GM21515 (cell line): ENCODE data around the gene CMYA5.
"Not testable (repeated sequence)": the region's sequence is repeated elsewhere in the genome, so short reads cannot be mapped to it uniquely, and the experiment has no call there.

Source experiments
- ATAC-seq: cut with Tn5 transposase; IDR thresholded peaks from one replicate; pipeline ENCODE4 v1.9.1; 2021; ENCODE audit not compliant: unreplicated experiment

Gene CMYA5

DNA sequence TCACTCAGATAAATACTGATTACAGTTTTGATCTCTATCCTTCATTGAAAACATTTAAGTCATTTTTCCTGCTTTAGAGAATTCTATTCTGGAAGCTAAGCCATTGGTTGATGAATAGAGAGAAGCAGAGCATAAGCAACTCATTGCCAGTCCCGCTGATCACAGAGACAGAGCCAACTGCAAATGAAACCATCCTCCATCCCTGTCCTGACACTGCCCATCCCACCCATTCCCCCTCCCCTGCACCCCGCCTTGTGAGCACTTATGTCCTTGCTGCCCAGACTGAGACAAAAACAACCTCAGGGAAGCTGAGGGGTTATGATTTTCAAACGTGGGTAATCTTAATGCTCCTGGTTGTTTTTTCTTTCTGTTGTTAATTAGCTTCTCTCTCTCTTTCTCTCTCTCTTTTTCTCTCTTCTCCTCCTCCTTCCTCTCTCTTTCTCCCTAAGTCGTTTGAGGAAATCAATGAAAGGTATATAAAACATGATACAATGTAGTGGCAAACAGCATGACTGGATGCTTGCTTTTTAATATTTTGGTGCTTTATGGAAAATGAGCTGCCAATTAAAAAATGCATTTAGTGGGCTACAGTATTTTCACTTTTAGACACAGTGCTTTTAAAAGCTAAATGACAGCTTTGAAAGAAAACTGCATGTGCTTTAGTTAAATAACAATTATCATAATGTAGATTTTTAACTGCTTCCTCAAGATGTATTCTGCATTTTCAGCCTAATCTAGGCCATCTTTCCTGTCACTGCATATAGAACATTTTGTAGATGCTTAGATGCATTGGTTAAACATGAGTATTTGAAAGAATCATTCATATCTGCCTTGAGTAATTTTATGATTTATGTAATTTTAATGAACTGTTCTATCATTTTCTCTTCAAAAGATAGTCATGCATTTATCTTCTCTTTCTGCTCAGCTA, 57.3 kb downstream of the CMYA5 start:
- no peak for ATAC-seq

DNA sequence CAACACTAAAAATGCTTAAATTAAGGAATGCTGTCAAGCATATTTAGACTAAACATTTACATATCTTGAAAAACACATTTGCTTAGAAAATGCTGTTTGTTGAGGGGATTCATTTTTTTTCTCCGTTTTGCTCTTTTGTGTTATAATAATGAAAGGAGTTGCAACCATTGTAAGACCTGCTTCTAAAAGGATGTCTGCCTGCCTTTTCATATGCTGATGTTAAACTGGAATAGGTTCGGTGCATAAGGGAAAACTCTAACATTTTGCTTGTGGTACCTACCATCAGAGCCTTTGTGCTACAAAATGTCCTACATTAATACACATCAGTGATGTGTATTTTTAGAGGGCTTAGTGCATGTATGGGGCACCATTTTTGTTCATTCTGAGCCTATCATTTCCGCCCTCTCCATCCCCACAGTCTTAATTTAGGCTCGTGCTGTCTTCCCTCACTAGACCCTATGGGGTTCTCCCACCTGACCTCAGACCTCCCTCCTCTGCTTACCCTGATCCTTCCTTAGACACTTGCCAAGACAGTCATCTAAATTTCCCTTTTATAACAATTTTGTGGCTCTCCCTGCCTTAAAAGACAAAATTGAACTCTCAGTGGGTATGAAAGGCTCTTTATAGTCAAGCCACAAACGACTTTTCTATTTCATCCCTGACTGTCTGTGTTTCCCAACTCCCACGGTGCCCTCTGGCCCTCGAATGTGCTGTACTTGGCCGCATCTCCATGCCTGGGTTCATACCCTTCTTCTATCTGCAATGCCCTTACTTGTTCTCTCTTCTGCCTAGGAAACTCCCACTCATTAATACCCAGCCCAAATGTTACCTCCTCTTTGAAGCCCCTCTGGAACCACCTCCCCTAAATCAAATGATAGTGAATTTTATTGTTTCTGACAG, 61.2 kb downstream of the CMYA5 start:
- ATAC-seq = no peak

GRCh38 chr5:79753092-79753491, 63.5 kb downstream of the CMYA5 start:
- ATAC-seq = no peak

DNA sequence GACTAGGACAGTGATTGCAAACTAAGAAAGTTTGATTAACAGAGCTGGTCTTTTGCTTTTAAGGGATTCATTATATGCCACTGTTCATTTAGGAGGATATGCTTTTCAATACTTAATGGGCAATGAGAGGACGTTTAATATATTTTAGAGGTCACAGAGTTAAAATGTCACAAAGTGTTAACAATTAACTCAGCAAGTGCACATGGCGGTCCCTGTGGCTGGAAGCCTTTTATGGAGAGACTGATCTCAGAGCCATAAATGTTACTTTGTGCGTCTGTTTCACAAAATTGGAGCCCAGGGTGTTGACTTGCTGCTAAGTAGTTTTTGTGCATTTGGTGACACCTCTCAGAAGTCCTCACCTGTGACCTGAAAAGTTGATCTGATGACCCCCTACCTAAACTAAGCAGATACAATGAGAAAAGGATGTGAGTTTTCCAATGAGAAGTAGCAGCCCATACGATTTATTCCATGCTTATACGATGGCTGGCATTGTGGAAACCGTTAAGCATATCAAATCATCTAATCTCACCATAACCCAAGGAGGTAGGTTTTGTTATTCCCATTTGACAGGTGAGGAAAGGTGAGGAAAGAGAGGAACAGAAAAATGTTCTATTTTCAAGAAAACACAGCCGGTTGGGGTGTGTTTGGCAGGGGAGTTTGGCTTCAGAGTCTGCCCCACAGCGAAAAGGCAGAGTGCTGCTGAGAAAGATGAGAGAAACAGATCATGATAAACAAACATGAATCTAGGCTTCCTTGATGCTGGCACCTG, 64.4 kb downstream of the CMYA5 start:
- ATAC-seq = no peak

DNA sequence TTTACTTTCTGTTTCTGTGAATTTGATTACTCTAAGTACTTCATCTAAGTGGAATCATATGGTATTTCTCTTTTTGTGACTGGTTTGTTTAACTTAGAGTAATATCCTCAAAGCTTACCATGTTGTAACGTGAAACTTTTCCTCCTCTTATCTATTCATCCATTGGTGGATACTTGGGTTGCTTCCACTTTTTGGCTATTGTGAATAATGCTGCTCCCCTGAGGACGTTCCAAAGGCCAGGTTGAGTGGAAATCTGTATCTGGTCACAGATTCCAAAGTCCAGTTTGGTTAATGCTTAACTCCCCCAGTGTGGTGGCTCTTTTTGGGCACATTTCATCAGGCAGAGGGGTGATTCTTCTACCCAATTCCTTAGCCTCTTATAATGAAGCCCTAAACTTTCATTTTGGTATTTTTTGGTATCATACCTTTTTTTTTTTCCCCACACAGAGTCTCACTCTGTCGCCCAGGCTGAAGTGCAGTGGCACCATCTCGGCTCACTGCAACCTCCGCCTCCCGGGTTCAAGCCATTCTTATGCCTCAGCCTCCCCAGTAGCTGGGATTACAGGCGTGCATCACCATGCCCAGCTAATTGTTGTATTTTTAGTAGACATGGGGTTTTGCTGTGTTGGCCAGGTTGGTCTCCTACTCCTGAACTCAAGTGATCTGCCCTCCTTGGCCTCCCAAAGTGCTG, 65.4 kb downstream of the CMYA5 start:
- no peak for ATAC-seq

DNA sequence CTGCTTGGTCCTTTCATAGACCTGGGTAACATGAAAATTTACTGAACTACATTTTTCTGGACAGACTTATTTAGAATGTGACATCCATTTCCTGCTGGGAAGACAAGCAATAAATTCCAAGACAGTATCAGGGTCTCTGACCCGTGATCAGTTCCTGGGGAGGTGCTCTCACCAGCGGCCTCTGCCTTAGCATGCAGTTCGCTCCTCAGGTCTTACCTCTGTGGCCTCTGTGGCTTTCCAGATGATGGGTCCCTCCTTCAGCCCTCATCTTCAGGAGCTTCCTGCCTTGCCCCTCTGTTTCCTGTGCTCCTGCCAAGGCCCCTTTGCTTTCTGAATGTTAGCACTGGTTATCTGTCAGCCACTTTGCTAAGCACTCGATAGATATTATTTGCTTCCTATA, 66.4 kb downstream of the CMYA5 start:
- no peak for ATAC-seq

DNA sequence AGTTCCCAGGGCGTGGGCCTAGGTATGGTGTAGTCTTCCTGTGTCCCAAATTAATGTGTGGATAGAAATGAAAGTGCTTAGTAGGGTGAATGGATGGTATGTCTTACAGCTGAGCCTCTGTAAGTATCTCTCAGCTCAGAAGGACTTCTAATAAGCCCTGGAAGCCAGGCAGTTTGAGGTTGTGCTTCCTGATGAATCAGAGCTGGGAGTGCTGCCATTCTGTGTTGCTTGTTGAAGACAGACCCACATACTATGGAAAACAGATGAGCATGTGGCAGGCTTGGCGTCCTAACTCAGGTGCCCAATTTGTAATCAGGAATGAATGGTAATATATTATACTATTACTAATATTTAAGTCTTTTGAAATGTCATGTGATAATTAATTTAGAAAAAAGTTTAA, 69.8 kb downstream of the CMYA5 start:
- ATAC-seq = no peak

GRCh38 chr5:79759848-79760247, 70.2 kb downstream of the CMYA5 start:
- ATAC-seq = no peak

DNA sequence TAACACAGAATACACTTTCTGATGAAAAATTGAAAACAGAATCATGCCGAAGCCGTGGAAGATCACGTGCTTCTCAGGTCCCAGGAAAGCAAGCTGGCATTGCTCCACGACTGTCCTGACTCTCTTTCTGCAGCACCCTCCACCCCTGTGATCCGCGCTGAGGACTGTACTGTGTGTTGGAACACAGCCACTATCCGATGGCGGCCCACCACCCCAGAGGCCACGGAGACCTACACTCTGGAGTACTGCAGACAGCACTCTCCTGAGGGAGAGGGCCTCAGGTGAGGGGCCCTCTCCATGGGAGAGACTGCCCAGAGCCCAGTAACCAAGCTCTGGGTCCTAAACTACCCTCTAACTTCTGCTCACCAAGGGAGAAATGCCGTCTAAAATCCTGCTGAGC, 73.3 kb downstream of the CMYA5 start:
- no peak for ATAC-seq

GRCh38 chr5:79764147-79764546, 74.5 kb downstream of the CMYA5 start:
- not testable (repeated sequence) for ATAC-seq

DNA sequence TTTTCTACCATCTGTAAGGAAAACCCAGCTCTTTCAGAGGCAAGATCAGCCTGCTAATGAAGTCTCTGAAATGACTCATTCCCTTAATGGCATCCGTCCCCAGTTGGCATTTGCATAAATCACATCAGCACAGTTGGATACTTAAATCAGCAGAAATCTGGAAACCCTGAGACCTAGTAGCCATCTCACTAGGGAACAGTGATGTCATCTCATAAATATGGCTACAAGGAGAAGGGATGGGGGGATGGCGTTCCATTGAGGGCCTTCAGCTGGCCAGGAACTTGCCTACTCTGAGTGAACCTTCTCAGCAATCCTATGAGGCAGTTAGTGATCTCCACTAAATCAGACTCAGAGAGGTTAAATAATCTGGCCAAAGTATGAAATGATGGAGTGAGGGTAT, 81.8 kb downstream of the CMYA5 start:
- no peak for ATAC-seq

- ATAC-seq = no peak
Measured at GRCh38 chr5:79772651-79773050, 83.0 kb downstream of the CMYA5 start.

DNA sequence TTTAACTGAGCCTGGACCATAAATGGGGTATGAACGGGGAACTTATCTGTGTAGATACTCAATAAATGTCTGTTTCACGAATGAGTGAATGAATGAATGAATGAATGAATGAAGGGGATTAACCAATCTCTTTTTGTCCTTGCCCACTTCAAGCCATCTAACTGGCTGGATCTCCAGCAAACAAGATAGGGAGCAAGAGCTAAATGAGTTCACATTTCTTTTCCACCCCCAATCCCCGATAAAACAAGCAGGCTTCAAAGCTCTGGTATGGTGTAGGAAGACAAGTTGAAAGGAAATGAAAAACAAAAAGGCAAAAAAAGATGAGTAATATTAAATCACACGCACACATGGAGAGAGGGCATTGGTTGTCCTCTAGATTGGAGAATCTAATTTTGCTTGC, 84.0 kb downstream of the CMYA5 start:
- no peak for ATAC-seq

- ATAC-seq = no peak
Measured at GRCh38 chr5:79774171-79774854, 84.7 kb downstream of the CMYA5 start.

GRCh38 chr5:79774855-79775237, 85.2 kb downstream of the CMYA5 start:
- ATAC-seq = no peak

DNA sequence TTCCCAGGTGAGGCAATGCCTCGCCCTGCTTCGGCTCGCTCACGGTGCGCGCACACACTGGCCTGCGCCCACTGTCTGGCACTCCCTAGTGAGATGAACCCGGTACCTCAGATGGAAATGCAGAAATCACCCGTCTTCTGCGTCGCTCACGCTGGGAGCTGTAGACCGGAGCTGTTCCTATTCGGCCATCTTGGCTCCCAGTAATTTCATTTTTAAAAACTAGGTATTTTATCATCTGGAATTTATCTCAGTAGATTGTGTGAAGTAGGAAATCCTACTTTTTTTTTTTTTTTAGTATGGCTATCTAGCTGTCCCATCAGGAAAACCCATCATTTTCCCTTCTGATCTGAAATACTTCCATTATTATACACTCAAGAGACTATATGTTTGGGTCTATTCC, 95.1 kb downstream of the CMYA5 start:
- not testable (repeated sequence) for ATAC-seq

- no peak for ATAC-seq
Measured at GRCh38 chr5:79785983-79786382, 96.3 kb downstream of the CMYA5 start.

- ATAC-seq = no peak
Measured at GRCh38 chr5:79787448-79787847, 97.8 kb downstream of the CMYA5 start.

GRCh38 chr5:79791843-79792242, 102.2 kb downstream of the CMYA5 start:
- no peak for ATAC-seq

GRCh38 chr5:79792463-79792862, 102.8 kb downstream of the CMYA5 start:
- no peak for ATAC-seq
